Activated naive CD8-positive, alpha-beta T cell treated with anti-CD3 and anti-CD28 coated beads for 36 hours (primary cell): Measurements from ENCODE around the gene LPAR5. TPM values are rescaled to one million over a fixed set of nuclear protein-coding genes. Genes with fewer than 3 reads are reported as not detected.
A peak's percentile ranks its signal among the peaks of the same experiment; 100 is the strongest.

Experiments
- DNase-seq: peaks from one replicate; pipeline ENCODE4 v3.0.0; 2021
- H3K27ac Mint-ChIP-seq: one replicate; pipeline ENCODE4 v1.8.0; 2022; ENCODE audit warnings: mild to moderate bottlenecking, moderate library complexity, mixed read lengths
- H3K27me3 Mint-ChIP-seq: one replicate; pipeline ENCODE4 v1.8.0; 2022; ENCODE audit warnings: mild to moderate bottlenecking, mixed read lengths
- H3K36me3 Mint-ChIP-seq: one replicate; pipeline ENCODE4 v1.8.0; 2021; ENCODE audit warnings: mild to moderate bottlenecking, mixed read lengths
- H3K4me1 Mint-ChIP-seq: one replicate; pipeline ENCODE4 v1.8.0; 2021; ENCODE audit warnings: mixed read lengths
- H3K4me3 Mint-ChIP-seq: one replicate; pipeline ENCODE4 v1.8.0; 2022; ENCODE audit warnings: mild to moderate bottlenecking, moderate library complexity, mixed read lengths
- H3K9me3 Mint-ChIP-seq: one replicate; pipeline ENCODE4 v1.8.0; 2022; ENCODE audit warnings: mixed read lengths
- total RNA-seq, 2 experiments: library from RNA; stranded (reverse); gene quantifications; one replicate each; pipeline ENCODE4 v1.2.3, GENCODE V29; 2021

The LPAR5 gene
- 1 to 10 TPM; 7.3 to 7.9 TPM for total RNA-seq

DNA sequence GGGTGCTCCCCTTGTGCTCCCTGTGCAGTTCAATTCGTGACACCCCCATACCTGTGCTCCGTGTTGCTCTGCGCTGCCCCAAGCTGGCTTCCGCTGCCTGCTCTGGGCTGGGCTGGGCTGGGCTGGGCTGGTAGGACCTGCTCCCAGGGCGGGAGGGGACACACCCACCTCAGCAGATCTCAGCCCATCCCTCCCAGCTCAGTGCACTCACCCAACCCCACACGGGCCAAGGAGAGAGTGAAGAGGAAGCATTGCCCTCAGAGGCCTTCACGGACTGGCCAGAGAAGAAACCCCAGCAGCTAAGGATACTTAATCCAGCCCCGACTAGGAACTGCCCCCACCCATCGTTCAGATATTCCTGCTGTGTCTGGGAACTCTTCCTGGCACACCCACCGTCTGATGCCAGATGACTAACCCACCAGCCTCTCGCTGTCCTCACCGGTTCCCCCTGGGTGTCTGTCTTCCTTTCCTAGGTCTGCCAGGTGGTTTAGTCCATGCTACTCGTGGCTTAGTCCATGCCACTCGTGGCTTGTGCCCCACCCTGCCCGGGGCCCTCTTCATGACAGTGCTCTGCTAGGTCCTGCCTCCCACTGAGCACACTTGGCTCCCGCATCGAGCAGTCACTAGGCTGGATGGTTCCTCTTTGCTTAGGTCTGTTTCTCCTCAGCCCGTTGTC, at the start of gene LPAR5:
Gene LPAR5 (minus strand): TSS at position 104 of the 676 bp plus-strand sequence. CDS start 14,711 bp downstream, outside the sequence.
- Mint-ChIP-seq H3K4me3 (peak within 1 kb of the TSS; percentile 79), H3K27me3 (no peaks in the 10 kb centered on the region), H3K9me3 (no peaks in the 10 kb centered on the region), H3K27ac (peak within 1 kb of the TSS; percentile 97), H3K36me3 (no peaks in the 10 kb centered on the region), H3K4me1 (peaks cover 54% of the 10 kb centered on the region)
- peak; percentile 47 for DNase-seq

GRCh38 chr12:6684609-6685008, 48.9 kb upstream of the LPAR5 start:
- H3K4me3 Mint-ChIP-seq = no peak overlapping the region
- H3K9me3 Mint-ChIP-seq = no peaks in the 10 kb centered on the region
- H3K27me3 Mint-ChIP-seq = no peaks in the 10 kb centered on the region
- peak overlapping the region; percentile 16 for H3K27ac Mint-ChIP-seq
- peaks cover 34% of the 10 kb centered on the region for H3K36me3 Mint-ChIP-seq
- DNase-seq = peak; percentile 33
- peaks cover 40% of the 10 kb centered on the region for H3K4me1 Mint-ChIP-seq

DNA sequence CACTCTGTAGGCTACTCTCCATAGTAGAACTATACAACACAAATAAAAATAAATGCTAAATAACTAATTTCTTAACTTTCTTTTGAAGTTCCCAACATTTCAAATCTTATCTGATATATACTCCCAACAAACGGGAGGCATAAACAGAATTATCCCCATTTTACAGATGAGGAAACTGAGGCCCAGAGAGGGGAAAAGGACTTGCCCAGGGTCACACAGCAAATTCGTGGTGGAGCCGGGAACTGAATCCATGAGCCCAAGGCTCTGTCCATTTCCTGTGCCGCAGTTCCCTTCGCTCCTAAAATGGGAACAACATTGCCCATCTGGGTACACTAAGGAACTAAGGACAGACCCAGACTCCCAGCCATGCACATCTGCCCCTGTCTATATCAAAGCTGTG, 41.2 kb upstream of the LPAR5 start:
- no peak for DNase-seq
- H3K4me3 Mint-ChIP-seq = no peak overlapping the region
- peaks cover 36% of the 10 kb centered on the region for H3K36me3 Mint-ChIP-seq
- H3K9me3 Mint-ChIP-seq = no peaks in the 10 kb centered on the region
- H3K4me1 Mint-ChIP-seq = peaks cover 3% of the 10 kb centered on the region
- no peak overlapping the region for H3K27ac Mint-ChIP-seq
- H3K27me3 Mint-ChIP-seq = no peaks in the 10 kb centered on the region

DNA sequence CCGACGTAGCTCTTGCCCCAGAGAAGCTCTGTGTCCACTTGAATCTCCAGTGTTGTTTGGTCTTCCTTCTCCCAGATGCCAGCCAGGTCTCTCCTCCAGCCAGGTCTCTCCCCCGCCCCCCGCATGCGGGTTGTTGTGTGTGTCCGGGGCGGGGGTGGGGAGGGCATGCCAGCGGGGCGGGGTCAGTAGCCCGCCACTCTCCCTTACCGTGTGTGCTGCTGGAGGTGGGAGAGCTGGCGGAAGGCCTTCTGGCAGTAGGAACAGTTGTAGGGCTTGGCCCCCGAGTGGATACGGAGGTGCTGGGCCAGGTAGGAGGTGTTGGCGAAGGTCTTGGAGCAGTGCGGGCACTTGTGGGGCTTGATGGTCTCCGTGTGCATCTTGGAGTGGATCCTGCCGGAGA, 36.4 kb upstream of the LPAR5 start:
- no peak overlapping the region for H3K4me3 Mint-ChIP-seq
- peaks cover 27% of the 10 kb centered on the region for H3K36me3 Mint-ChIP-seq
- H3K27me3 Mint-ChIP-seq = no peaks in the 10 kb centered on the region
- H3K9me3 Mint-ChIP-seq = no peaks in the 10 kb centered on the region
- DNase-seq = no peak
- peak overlapping the region; percentile 25 for H3K27ac Mint-ChIP-seq
- no peaks in the 10 kb centered on the region for H3K4me1 Mint-ChIP-seq

DNA sequence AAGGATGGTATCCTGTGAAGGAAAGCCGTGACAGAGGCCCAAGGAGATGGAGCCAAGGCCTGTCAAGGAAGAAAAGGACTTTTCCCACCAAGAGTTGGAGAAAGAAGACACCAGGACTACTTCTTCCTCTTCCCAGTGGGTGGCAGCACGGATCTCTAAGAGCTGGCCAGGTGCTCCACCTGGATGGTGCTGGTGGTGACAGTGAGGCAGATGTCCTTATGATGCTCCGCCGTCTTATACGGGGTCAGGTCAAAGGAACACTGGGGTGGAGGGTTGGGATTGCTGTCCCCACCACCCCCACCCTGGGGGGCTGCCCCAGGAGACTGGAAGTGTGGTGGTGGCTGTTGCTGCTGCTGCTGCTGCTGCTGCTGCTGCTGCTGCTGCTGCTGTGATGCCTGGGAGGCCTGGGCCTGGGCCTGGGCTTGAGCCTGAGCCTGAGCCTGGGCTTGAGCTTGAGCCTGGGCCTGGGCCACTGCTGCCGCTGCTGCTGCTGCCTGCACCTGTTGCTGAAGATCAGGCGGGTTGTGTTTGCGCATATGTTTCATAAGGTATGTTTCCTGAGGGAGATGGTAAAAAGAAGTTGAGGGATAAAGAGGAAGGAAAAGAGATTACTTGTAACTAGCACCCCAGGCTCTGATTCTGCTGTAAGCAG, 31.9 kb upstream of the LPAR5 start:
- Mint-ChIP-seq H3K36me3 (peaks cover 29% of the 10 kb centered on the region), H3K9me3 (no peaks in the 10 kb centered on the region)

DNA sequence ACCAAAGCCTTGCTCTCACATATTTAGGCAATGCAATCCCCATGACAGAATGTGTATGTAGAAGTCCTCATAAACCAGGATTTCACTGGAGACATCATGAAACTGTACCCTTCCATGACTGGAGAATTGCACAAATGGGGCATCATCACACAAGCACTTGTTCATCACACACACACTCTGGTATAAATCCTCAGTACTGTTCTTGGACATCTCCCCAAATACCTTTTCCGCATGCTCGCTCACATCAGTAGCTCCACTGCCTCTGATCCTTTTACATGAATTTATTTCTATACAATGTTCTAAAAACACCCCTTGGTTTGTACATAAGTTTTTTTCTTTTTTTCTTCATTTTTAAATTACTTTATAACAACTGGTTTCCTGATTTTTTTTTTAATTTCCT, 30.5 kb upstream of the LPAR5 start:
- no peak for DNase-seq
- Mint-ChIP-seq H3K4me1 (peaks cover 14% of the 10 kb centered on the region), H3K27ac (no peak overlapping the region), H3K27me3 (no peaks in the 10 kb centered on the region), H3K36me3 (peaks cover 19% of the 10 kb centered on the region), H3K9me3 (no peaks in the 10 kb centered on the region), H3K4me3 (no peak overlapping the region)

More for the DNA sequence above, 31.9 kb upstream of the LPAR5 start:
- H3K27ac Mint-ChIP-seq = peak overlapping the region; percentile 26
- H3K4me1 Mint-ChIP-seq = peaks cover 7% of the 10 kb centered on the region
- no peak overlapping the region for H3K4me3 Mint-ChIP-seq
- DNase-seq = no peak
- no peaks in the 10 kb centered on the region for H3K27me3 Mint-ChIP-seq

GRCh38 chr12:6664902-6665301, 29.1 kb upstream of the LPAR5 start:
- no peak for DNase-seq
- Mint-ChIP-seq H3K36me3 (peaks cover 18% of the 10 kb centered on the region), H3K9me3 (no peaks in the 10 kb centered on the region), H3K27me3 (no peaks in the 10 kb centered on the region), H3K4me1 (peaks cover 16% of the 10 kb centered on the region), H3K4me3 (no peak overlapping the region), H3K27ac (peak overlapping the region; percentile 40)

GRCh38 chr12:6662906-6663742, 27.4 kb upstream of the LPAR5 start, which contains the start of gene ING4:
TSS of gene ING4 (minus strand) at chr12:6663119. CDS start at chr12:6663101, 18 bp downstream.
- peaks cover 17% of the 10 kb centered on the region for H3K36me3 Mint-ChIP-seq
- peaks cover 19% of the 10 kb centered on the region for H3K4me1 Mint-ChIP-seq

GRCh38 chr12:6662602-6662905, 26.8 kb upstream of the LPAR5 start:
- Mint-ChIP-seq H3K27ac (peak overlapping the region; percentile 90), H3K9me3 (no peaks in the 10 kb centered on the region), H3K4me3 (peak overlapping the region; percentile 88), H3K4me1 (peaks cover 19% of the 10 kb centered on the region), H3K36me3 (peaks cover 16% of the 10 kb centered on the region), H3K27me3 (no peaks in the 10 kb centered on the region)
- no peak for DNase-seq

More at GRCh38 chr12:6662906-6663742, 27.4 kb upstream of the LPAR5 start, which contains the start of gene ING4:
- Mint-ChIP-seq H3K27me3 (no peaks in the 10 kb centered on the region), H3K4me3 (peak within 1 kb of the TSS; percentile 88), H3K27ac (peak within 1 kb of the TSS; percentile 90), H3K9me3 (no peaks in the 10 kb centered on the region)
- DNase-seq = peak; percentile 95

GRCh38 chr12:6653987-6654386, 18.2 kb upstream of the LPAR5 start:
- Mint-ChIP-seq H3K36me3 (peaks cover 7% of the 10 kb centered on the region), H3K27ac (peak overlapping the region; percentile 20), H3K9me3 (no peaks in the 10 kb centered on the region), H3K27me3 (no peaks in the 10 kb centered on the region), H3K4me3 (no peak overlapping the region), H3K4me1 (peaks cover 5% of the 10 kb centered on the region)
- no peak for DNase-seq

- no peak for DNase-seq
- Mint-ChIP-seq H3K27ac (no peak overlapping the region), H3K9me3 (no peaks in the 10 kb centered on the region), H3K4me3 (no peak overlapping the region), H3K4me1 (peaks cover 2% of the 10 kb centered on the region), H3K27me3 (no peaks in the 10 kb centered on the region), H3K36me3 (peaks cover 8% of the 10 kb centered on the region)
Observed at GRCh38 chr12:6653342-6653741, 17.6 kb upstream of the LPAR5 start.

DNA sequence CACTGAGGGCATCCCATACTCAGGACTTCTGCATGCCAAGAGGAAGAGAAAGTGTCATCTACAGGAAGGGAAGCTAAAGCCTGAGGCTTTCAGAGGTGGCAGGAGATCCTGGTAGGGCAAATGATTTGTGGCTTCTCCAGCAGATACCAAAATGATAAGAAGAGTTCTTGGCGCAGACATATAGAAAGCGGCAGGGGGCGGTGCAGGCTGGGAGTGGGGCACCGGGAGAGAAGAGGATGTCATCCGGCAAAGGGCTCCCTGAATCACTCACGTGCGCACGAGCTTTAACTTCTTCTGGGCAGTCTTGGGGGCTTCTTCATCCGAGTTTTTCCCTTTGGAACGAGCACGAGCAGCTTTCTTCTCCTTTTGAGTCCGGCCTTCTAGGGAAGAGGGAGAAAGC, 16.6 kb upstream of the LPAR5 start:
- no peak overlapping the region for H3K4me3 Mint-ChIP-seq
- H3K9me3 Mint-ChIP-seq = no peaks in the 10 kb centered on the region
- H3K27ac Mint-ChIP-seq = no peak overlapping the region
- DNase-seq = no peak
- peaks cover 6% of the 10 kb centered on the region for H3K36me3 Mint-ChIP-seq
- peaks cover 2% of the 10 kb centered on the region for H3K4me1 Mint-ChIP-seq
- no peaks in the 10 kb centered on the region for H3K27me3 Mint-ChIP-seq

DNA sequence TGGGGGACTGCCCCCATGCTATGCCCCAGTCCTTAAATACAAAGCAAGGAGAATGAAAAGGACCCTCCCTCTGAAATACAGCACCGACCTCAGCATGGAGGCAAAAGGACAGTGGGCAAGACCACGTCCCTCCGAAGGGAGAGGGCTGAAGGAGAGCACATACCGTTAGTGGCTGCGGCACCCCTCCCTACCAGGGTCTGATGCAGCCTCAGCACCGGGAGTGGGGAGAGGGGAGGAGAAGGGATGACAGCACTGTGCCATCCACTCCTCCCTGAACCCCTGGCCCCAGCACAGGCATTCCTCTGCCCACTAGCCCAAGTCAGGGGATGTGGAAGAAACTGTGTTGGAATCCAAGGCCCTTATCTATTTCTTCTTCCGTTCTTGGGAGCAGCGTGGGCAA, 15.1 kb upstream of the LPAR5 start:
- Mint-ChIP-seq H3K4me3 (no peak overlapping the region), H3K27me3 (no peaks in the 10 kb centered on the region), H3K4me1 (peaks cover 10% of the 10 kb centered on the region), H3K36me3 (peaks cover 16% of the 10 kb centered on the region), H3K27ac (no peak overlapping the region), H3K9me3 (peaks cover 1% of the 10 kb centered on the region)
- no peak for DNase-seq

DNA sequence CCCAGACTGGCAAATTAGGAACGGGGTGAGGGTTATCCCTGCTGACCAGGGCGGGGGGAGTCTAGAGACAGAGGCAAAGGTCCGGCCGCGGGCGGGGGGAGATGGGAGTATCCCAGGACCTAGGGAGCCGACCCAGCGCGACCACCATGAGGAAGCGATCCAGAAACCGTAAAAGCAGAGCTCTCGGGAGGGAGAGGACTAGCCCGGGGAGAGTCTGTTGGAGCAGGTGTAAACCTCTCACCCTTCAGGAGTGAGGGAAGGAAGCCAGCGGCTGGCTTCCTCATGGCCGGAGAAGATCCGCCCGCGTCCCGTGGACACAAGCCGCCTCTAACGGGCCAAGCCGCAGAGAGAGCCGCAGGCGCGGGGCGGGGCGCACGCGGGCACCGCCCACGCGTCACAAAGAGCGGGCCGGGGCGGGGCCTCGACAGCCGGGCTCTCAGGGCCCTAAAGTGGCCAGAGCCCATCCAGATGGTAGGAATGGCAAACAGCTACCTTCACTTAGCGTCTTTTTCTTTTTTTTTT, 11.4 kb upstream of the LPAR5 start, which contains the start of gene ACRBP:
Gene ACRBP (minus strand): TSS at position 350 of the 522 bp plus-strand sequence. CDS start 66 bp downstream, at position 284.
- H3K27me3 Mint-ChIP-seq = no peaks in the 10 kb centered on the region
- peak within 1 kb of the TSS; percentile 52 for H3K27ac Mint-ChIP-seq
- peaks cover 8% of the 10 kb centered on the region for H3K4me1 Mint-ChIP-seq
- H3K4me3 Mint-ChIP-seq = peak within 1 kb of the TSS; percentile 70
- peak; percentile 55 for DNase-seq
- H3K9me3 Mint-ChIP-seq = peaks cover 19% of the 10 kb centered on the region
- peaks cover 34% of the 10 kb centered on the region for H3K36me3 Mint-ChIP-seq
